Measurements from ENCODE around the gene PLXNA4.

PLXNA4 gene

GRCh38 chr7:132520591-132521280, 55.5 kb downstream of the PLXNA4 start:
- no peak for TF ChIP-seq CTCF (IDR thresholded peaks at IDR 0.05; ENCODE audit: extremely low read depth, missing control alignments)
- DNase-seq (ENCODE audit: low spot score), result no peak

GRCh38 chr7:132519936-132520335, 56.3 kb downstream of the PLXNA4 start:
- DNase-seq (ENCODE audit: low spot score), result no peak
- TF ChIP-seq CTCF (IDR thresholded peaks at IDR 0.05; ENCODE audit: extremely low read depth, missing control alignments), result no peak

- TF ChIP-seq CTCF (IDR thresholded peaks at IDR 0.05; ENCODE audit: extremely low read depth, missing control alignments), result no peak
- DNase-seq (ENCODE audit: low spot score), result no peak
These were observed 57.5 kb downstream of the PLXNA4 start for GRCh38 chr7:132518839-132519173.

GRCh38 chr7:132518102-132518838, 58.0 kb downstream of the PLXNA4 start:
- no peak for TF ChIP-seq CTCF (IDR thresholded peaks at IDR 0.05; ENCODE audit: extremely low read depth, missing control alignments)
- DNase-seq (ENCODE audit: low spot score), result peak; percentile 31

- DNase-seq (ENCODE audit: low spot score), result no peak
- TF ChIP-seq CTCF (IDR thresholded peaks at IDR 0.05; ENCODE audit: extremely low read depth, missing control alignments), result no peak
These were observed 60.0 kb downstream of the PLXNA4 start for GRCh38 chr7:132516042-132516840.

GRCh38 chr7:132515181-132515580, 61.1 kb downstream of the PLXNA4 start:
- DNase-seq (ENCODE audit: low spot score), result no peak
- TF ChIP-seq CTCF (IDR thresholded peaks at IDR 0.05; ENCODE audit: extremely low read depth, missing control alignments), result no peak

GRCh38 chr7:132514430-132514829, 61.8 kb downstream of the PLXNA4 start:
- TF ChIP-seq CTCF (IDR thresholded peaks at IDR 0.05; ENCODE audit: extremely low read depth, missing control alignments), result no peak
- no peak for DNase-seq (ENCODE audit: low spot score)

All from GM20000 (cell line).